NB4 (cell line): ENCODE results near the gene OR6B1.

ENCODE experiments used
- MYC ChIP-seq: IDR thresholded peaks from 2 replicates; pipeline ENCODE4 v1.6.1; 2011; ENCODE audit warnings: low read depth, low read length
- TF ChIP-seq, protein P1 (sequence below): IDR thresholded peaks from 2 replicates; pipeline ENCODE4 v1.6.1; 2011; ENCODE audit warnings: low read depth, low read length
- TF ChIP-seq, protein P2 (sequence below): IDR thresholded peaks from one replicate; pipeline ENCODE4 v1.5.1; 2012; ENCODE audit warnings: low read depth, low read length

DNA sequence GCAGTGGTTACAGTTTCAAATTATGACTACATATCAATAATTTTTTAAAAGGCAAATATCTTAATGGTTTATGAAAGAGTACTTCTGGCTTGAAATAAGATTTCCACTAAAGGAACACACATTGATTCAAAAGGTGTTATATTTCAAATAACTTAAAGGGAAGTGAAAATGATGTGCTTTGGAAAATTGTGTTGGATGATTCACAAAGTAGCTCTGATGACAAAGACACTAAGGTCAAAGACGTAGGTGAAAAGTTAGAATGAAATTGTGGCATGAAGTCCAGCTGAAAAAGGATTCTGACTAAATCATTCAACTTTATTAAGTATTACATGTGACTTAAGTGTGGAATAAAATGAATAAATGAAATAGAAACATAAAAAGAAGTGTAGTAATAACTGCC lies 27.9 kb downstream of the OR6B1 start:
- TF ChIP-seq, protein P1, sequence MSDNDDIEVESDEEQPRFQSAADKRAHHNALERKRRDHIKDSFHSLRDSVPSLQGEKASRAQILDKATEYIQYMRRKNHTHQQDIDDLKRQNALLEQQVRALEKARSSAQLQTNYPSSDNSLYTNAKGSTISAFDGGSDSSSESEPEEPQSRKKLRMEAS, result no peak
- TF ChIP-seq, protein P2, sequence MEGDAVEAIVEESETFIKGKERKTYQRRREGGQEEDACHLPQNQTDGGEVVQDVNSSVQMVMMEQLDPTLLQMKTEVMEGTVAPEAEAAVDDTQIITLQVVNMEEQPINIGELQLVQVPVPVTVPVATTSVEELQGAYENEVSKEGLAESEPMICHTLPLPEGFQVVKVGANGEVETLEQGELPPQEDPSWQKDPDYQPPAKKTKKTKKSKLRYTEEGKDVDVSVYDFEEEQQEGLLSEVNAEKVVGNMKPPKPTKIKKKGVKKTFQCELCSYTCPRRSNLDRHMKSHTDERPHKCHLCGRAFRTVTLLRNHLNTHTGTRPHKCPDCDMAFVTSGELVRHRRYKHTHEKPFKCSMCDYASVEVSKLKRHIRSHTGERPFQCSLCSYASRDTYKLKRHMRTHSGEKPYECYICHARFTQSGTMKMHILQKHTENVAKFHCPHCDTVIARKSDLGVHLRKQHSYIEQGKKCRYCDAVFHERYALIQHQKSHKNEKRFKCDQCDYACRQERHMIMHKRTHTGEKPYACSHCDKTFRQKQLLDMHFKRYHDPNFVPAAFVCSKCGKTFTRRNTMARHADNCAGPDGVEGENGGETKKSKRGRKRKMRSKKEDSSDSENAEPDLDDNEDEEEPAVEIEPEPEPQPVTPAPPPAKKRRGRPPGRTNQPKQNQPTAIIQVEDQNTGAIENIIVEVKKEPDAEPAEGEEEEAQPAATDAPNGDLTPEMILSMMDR, result no peak
- TF ChIP-seq MYC, result no peak
